Measurements from ENCODE around the gene POGLUT2. TPM values are rescaled to one million over a fixed set of nuclear protein-coding genes. Genes with fewer than 3 reads are reported as not detected.

The POGLUT2 gene
- polyA plus RNA-seq, 1 of the 3 experiments (the other 2 are of a cell fraction), result 10.2 TPM

- H2AFZ ChIP-seq (ENCODE audit: low read depth), result peak overlapping the region; percentile 99
- no peaks in the 10 kb centered on the region for H4K20me1 ChIP-seq (ENCODE audit: insufficient read depth)
- H3K4me2 ChIP-seq, result peak overlapping the region; percentile 95
- H3K4me3 ChIP-seq (ENCODE audit: low read depth in 2 of 2, low read length in 1 of 2), result peak overlapping the region; percentile 81 to 86
- peaks cover 0 to 3% of the 10 kb centered on the region in 2 experiments for H3K36me3 ChIP-seq (replicated peaks in 1 of 2; ENCODE audit: control insufficient read depth in 1 of 2, insufficient read depth in 2 of 2, low read length in 1 of 2)
- no peaks in the 10 kb centered on the region for H3K9me3 ChIP-seq
- DNase-seq, result peak; percentile 95
- peak overlapping the region; percentile 61 to 79 for H3K27ac ChIP-seq (ENCODE audit: low read depth in 2 of 2, low read length in 1 of 2)
- H3K9me2 ChIP-seq, result no peaks in the 10 kb centered on the region
- peaks cover 69% of the 10 kb centered on the region for H3K79me2 ChIP-seq (ENCODE audit: insufficient read depth)
- POLR2A ChIA-PET, result interaction anchor here (0.6 to 1.4 kb wide), 6 partner anchors 8 to 204 kb away, joined by 3 to 8 read pairs (median 4); partner anchors contain the start of genes ERCC5, TEX30 and TPP2
- peak overlapping the region; percentile 75 for H3K9ac ChIP-seq
- no peaks in the 10 kb centered on the region for H3F3A ChIP-seq (replicated peaks; ENCODE audit: insufficient read depth)
- H3K27me3 ChIP-seq (ENCODE audit: insufficient read depth), result no peaks in the 10 kb centered on the region
- CTCF ChIA-PET, result interaction anchor here (0.5 to 2.3 kb wide), 29 partner anchors 8 to 399 kb away, joined by 3 to 19 read pairs (median 5); partner anchors contain the start of genes ERCC5, TEX30 and TPP2
- peak; percentile 33; the same call in 1 of the 2 replicates for TF ChIP-seq RAD21 (IDR thresholded peaks at IDR 0.05; ENCODE audit: low read length)
- no peak for TF ChIP-seq USF1 (IDR thresholded peaks at IDR 0.05; ENCODE audit: borderline replicate concordance, low read depth)
- TF ChIP-seq NRF1 (IDR thresholded peaks at IDR 0.05; ENCODE audit: low read depth, low read length), result no peak
- TF ChIP-seq ELF1 (IDR thresholded peaks at IDR 0.05), result no peak
- TF ChIP-seq MAX (IDR thresholded peaks at IDR 0.05; ENCODE audit: low read depth), result 0 out of 2 replicates have a peak, but pooled peaks have one; percentile 34
- peak; percentile 47; the same call in 1 of the 2 replicates for TF ChIP-seq GABPA (IDR thresholded peaks at IDR 0.05; ENCODE audit: low read depth)
- TF ChIP-seq FOXM1 (IDR thresholded peaks at IDR 0.05; ENCODE audit: low read depth), result peak; percentile 31; the same call in 1 of the 2 replicates
- TF ChIP-seq, protein P1, sequence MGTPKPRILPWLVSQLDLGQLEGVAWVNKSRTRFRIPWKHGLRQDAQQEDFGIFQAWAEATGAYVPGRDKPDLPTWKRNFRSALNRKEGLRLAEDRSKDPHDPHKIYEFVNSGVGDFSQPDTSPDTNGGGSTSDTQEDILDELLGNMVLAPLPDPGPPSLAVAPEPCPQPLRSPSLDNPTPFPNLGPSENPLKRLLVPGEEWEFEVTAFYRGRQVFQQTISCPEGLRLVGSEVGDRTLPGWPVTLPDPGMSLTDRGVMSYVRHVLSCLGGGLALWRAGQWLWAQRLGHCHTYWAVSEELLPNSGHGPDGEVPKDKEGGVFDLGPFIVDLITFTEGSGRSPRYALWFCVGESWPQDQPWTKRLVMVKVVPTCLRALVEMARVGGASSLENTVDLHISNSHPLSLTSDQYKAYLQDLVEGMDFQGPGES (IDR thresholded peaks at IDR 0.05; ENCODE audit: low read depth, low read length), result no peak
- no peak; the same call in 1 of the 2 replicates for TF ChIP-seq NFIC (IDR thresholded peaks at IDR 0.05; ENCODE audit: borderline replicate concordance)
- TF ChIP-seq SMC3 (IDR thresholded peaks at IDR 0.05; ENCODE audit: low read depth, low read length), result peak; percentile 43
- TF ChIP-seq MXI1 (IDR thresholded peaks at IDR 0.05; ENCODE audit: low read depth, low read length), result peak; percentile 46; the same call in 1 of the 2 replicates
- TF ChIP-seq GATA2 (CRISPR knock-in tag; IDR thresholded peaks at IDR 0.05), result no peak
- TF ChIP-seq, protein P2, sequence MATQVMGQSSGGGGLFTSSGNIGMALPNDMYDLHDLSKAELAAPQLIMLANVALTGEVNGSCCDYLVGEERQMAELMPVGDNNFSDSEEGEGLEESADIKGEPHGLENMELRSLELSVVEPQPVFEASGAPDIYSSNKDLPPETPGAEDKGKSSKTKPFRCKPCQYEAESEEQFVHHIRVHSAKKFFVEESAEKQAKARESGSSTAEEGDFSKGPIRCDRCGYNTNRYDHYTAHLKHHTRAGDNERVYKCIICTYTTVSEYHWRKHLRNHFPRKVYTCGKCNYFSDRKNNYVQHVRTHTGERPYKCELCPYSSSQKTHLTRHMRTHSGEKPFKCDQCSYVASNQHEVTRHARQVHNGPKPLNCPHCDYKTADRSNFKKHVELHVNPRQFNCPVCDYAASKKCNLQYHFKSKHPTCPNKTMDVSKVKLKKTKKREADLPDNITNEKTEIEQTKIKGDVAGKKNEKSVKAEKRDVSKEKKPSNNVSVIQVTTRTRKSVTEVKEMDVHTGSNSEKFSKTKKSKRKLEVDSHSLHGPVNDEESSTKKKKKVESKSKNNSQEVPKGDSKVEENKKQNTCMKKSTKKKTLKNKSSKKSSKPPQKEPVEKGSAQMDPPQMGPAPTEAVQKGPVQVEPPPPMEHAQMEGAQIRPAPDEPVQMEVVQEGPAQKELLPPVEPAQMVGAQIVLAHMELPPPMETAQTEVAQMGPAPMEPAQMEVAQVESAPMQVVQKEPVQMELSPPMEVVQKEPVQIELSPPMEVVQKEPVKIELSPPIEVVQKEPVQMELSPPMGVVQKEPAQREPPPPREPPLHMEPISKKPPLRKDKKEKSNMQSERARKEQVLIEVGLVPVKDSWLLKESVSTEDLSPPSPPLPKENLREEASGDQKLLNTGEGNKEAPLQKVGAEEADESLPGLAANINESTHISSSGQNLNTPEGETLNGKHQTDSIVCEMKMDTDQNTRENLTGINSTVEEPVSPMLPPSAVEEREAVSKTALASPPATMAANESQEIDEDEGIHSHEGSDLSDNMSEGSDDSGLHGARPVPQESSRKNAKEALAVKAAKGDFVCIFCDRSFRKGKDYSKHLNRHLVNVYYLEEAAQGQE (IDR thresholded peaks at IDR 0.05; ENCODE audit: low read depth, low read length), result no peak
- TF ChIP-seq CHD2 (IDR thresholded peaks at IDR 0.05; ENCODE audit: low read length, partially characterized antibody), result peak; percentile 9
- TF ChIP-seq RCOR1 (IDR thresholded peaks at IDR 0.05; ENCODE audit: low read length), result no peak; the same call in 1 of the 2 replicates
- peak; percentile 73 for TF ChIP-seq CTCF (IDR thresholded peaks at IDR 0.05)
- 0 out of 2 replicates have a peak, but pooled peaks have one; percentile 20 for TF ChIP-seq POLR2AphosphoS5 (IDR thresholded peaks at IDR 0.05; ENCODE audit: low read depth, low read length)
- TF ChIP-seq, protein P3, sequence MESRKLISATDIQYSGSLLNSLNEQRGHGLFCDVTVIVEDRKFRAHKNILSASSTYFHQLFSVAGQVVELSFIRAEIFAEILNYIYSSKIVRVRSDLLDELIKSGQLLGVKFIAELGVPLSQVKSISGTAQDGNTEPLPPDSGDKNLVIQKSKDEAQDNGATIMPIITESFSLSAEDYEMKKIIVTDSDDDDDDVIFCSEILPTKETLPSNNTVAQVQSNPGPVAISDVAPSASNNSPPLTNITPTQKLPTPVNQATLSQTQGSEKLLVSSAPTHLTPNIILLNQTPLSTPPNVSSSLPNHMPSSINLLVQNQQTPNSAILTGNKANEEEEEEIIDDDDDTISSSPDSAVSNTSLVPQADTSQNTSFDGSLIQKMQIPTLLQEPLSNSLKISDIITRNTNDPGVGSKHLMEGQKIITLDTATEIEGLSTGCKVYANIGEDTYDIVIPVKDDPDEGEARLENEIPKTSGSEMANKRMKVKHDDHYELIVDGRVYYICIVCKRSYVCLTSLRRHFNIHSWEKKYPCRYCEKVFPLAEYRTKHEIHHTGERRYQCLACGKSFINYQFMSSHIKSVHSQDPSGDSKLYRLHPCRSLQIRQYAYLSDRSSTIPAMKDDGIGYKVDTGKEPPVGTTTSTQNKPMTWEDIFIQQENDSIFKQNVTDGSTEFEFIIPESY (IDR thresholded peaks at IDR 0.05; ENCODE audit: borderline replicate concordance, low read depth), result no peak
- no peak for TF ChIP-seq EZH2phosphoT487 (IDR thresholded peaks at IDR 0.05; ENCODE audit: borderline replicate concordance, low read depth)
- 0 out of 2 replicates have a peak, but pooled peaks have one; percentile 35 for TF ChIP-seq TAF1 (IDR thresholded peaks at IDR 0.05; ENCODE audit: borderline replicate concordance, low read depth, low read length)
- no peak for TF ChIP-seq MEF2A (IDR thresholded peaks at IDR 0.05; ENCODE audit: borderline replicate concordance, low read depth)
- TF ChIP-seq JUND (IDR thresholded peaks at IDR 0.05), result no peak
- H3K4me1 ChIP-seq (ENCODE audit: control insufficient read depth in 1 of 2, insufficient read depth in 2 of 2, low read depth in 1 of 2, low read length in 1 of 2), result peaks cover 0 to 8% of the 10 kb centered on the region in 2 experiments; a peak in 2 of 4 replicates
- 12% methylated on average over 19 of the region's 81 CpGs for WGBS (ENCODE audit: low lambda C conversion rate)
Observed at GRCh38 chr13:102800145-102801041, 1.6 kb upstream of the POGLUT2 start.
